Measurements from ENCODE around the gene C11orf65. TPM values are rescaled to one million over a fixed set of nuclear protein-coding genes. Genes with fewer than 3 reads are reported as not detected.
"Not testable (repeated sequence)": the region's sequence is repeated elsewhere in the genome, so short reads cannot be mapped to it uniquely, and the experiment has no call there.

Gene C11orf65
- total and polyA plus RNA-seq, 4 donors: 0.33 to 1.2 (median 0.68) TPM

DNA sequence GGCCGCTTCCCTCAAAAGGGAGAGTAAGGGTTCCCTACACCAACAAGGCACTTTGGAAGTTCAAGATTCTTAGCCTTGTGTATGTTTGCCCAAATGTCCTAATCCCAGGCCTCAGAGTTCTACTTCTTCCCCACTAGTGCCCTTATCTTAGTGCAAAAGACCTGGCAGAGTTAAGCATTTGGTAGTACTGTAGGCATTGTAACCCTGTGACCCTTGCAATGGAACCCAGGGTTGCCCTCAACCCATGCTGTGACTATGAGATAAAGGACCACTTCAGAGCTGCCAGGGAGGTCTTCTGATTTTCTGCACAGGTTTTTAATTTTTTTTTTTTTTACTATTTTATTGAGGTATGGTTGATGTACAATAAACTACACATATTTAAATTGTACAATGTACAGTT lies 65.1 kb downstream of the C11orf65 start:
- H3K4me3 ChIP-seq (ENCODE audit: low read depth in 1 of 3, low read length in 3 of 3): no peak overlapping the region
- H3K9me3 ChIP-seq (ENCODE audit: control insufficient read depth in 4 of 4, low read length in 3 of 4): no peaks in the 10 kb centered on the region
- H3K27ac ChIP-seq (ENCODE audit: low read depth in 1 of 2, low read length in 2 of 2): no peak overlapping the region
- 95% methylated on average over 1 of the region's 1 CpG for WGBS
- no peaks in the 10 kb centered on the region for H3K36me3 ChIP-seq (ENCODE audit: control insufficient read depth in 4 of 4, insufficient read depth in 3 of 4, low read depth in 1 of 4, low read length in 3 of 4)
- H3K27me3 ChIP-seq (ENCODE audit: control insufficient read depth in 4 of 4, insufficient read depth in 4 of 4, low read length in 3 of 4): no peaks in the 10 kb centered on the region
- no peak for TF ChIP-seq FOXA1 (IDR thresholded peaks at IDR 0.05)
- no peak for TF ChIP-seq JUND (IDR thresholded peaks at IDR 0.05)
- no peak for TF ChIP-seq RXRA (IDR thresholded peaks at IDR 0.05)
- no peak for TF ChIP-seq FOXA2 (IDR thresholded peaks at IDR 0.05)
- TF ChIP-seq CTCF (IDR thresholded peaks at IDR 0.05; ENCODE audit: low read depth, low read length, missing input control): no peak
- no peak for TF ChIP-seq GABPA (IDR thresholded peaks at IDR 0.05 in 1 of 2, conservative IDR thresholded peaks at IDR 0.05 in 1 of 2)
- TF ChIP-seq, protein P1, sequence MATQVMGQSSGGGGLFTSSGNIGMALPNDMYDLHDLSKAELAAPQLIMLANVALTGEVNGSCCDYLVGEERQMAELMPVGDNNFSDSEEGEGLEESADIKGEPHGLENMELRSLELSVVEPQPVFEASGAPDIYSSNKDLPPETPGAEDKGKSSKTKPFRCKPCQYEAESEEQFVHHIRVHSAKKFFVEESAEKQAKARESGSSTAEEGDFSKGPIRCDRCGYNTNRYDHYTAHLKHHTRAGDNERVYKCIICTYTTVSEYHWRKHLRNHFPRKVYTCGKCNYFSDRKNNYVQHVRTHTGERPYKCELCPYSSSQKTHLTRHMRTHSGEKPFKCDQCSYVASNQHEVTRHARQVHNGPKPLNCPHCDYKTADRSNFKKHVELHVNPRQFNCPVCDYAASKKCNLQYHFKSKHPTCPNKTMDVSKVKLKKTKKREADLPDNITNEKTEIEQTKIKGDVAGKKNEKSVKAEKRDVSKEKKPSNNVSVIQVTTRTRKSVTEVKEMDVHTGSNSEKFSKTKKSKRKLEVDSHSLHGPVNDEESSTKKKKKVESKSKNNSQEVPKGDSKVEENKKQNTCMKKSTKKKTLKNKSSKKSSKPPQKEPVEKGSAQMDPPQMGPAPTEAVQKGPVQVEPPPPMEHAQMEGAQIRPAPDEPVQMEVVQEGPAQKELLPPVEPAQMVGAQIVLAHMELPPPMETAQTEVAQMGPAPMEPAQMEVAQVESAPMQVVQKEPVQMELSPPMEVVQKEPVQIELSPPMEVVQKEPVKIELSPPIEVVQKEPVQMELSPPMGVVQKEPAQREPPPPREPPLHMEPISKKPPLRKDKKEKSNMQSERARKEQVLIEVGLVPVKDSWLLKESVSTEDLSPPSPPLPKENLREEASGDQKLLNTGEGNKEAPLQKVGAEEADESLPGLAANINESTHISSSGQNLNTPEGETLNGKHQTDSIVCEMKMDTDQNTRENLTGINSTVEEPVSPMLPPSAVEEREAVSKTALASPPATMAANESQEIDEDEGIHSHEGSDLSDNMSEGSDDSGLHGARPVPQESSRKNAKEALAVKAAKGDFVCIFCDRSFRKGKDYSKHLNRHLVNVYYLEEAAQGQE (IDR thresholded peaks at IDR 0.05): no peak
- TF ChIP-seq SP1 (IDR thresholded peaks at IDR 0.05): no peak
- TF ChIP-seq YY1 (IDR thresholded peaks at IDR 0.05): no peak
- no peak for TF ChIP-seq NR2F2 (IDR thresholded peaks at IDR 0.05)
- no peaks in the 10 kb centered on the region for H3K4me1 ChIP-seq (ENCODE audit: control insufficient read depth in 4 of 4, insufficient read depth in 4 of 4, low read length in 3 of 4)
- no peak for DNase-seq (ENCODE audit: low spot score)
- H3K9ac ChIP-seq (ENCODE audit: low read depth in 1 of 2, low read length in 2 of 2): no peak overlapping the region

GRCh38 chr11:108398439-108398838 lies 68.9 kb downstream of the C11orf65 start:
- no peak for DNase-seq (ENCODE audit: low spot score)
- H3K27me3 ChIP-seq (ENCODE audit: control insufficient read depth in 4 of 4, insufficient read depth in 4 of 4, low read length in 3 of 4): no peaks in the 10 kb centered on the region
- no peaks in the 10 kb centered on the region for H3K4me1 ChIP-seq (ENCODE audit: control insufficient read depth in 4 of 4, insufficient read depth in 4 of 4, low read length in 3 of 4)
- WGBS: 88% methylated on average over 6 of the region's 6 CpGs
- H3K27ac ChIP-seq (ENCODE audit: low read depth in 1 of 2, low read length in 2 of 2): no peak overlapping the region
- no peaks in the 10 kb centered on the region for H3K36me3 ChIP-seq (ENCODE audit: control insufficient read depth in 4 of 4, insufficient read depth in 3 of 4, low read depth in 1 of 4, low read length in 3 of 4)
- TF ChIP-seq GABPA (IDR thresholded peaks at IDR 0.05 in 1 of 2, conservative IDR thresholded peaks at IDR 0.05 in 1 of 2) (no peak), ATF3 (IDR thresholded peaks at IDR 0.05) (no peak), ZBTB33 (IDR thresholded peaks at IDR 0.05) (no peak), CTCF (IDR thresholded peaks at IDR 0.05; ENCODE audit: low read depth, low read length, missing input control) (no peak), RAD21 (IDR thresholded peaks at IDR 0.05) (no peak), HNF4G (IDR thresholded peaks at IDR 0.05) (no peak), TAF1 (conservative IDR thresholded peaks at IDR 0.05) (no peak), FOXA1 (IDR thresholded peaks at IDR 0.05) (no peak), YY1 (IDR thresholded peaks at IDR 0.05) (no peak), SP1 (IDR thresholded peaks at IDR 0.05) (no peak)
- TF ChIP-seq, protein P2, sequence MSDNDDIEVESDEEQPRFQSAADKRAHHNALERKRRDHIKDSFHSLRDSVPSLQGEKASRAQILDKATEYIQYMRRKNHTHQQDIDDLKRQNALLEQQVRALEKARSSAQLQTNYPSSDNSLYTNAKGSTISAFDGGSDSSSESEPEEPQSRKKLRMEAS (IDR thresholded peaks at IDR 0.05): no peak
- H3K9ac ChIP-seq (ENCODE audit: low read depth in 1 of 2, low read length in 2 of 2): no peak overlapping the region
- no peaks in the 10 kb centered on the region for H3K9me3 ChIP-seq (ENCODE audit: control insufficient read depth in 4 of 4, low read length in 3 of 4)
- H3K4me3 ChIP-seq (ENCODE audit: low read depth in 1 of 3, low read length in 3 of 3): no peak overlapping the region

- not testable (repeated sequence) for H3K4me1 ChIP-seq (ENCODE audit: control insufficient read depth in 4 of 4, insufficient read depth in 4 of 4, low read length in 3 of 4); H3K9ac ChIP-seq (ENCODE audit: low read depth in 1 of 2, low read length in 2 of 2); H3K36me3 ChIP-seq (ENCODE audit: control insufficient read depth in 4 of 4, insufficient read depth in 3 of 4, low read depth in 1 of 4, low read length in 3 of 4); H3K9me3 ChIP-seq (ENCODE audit: control insufficient read depth in 4 of 4, low read length in 3 of 4); H3K27me3 ChIP-seq (ENCODE audit: control insufficient read depth in 4 of 4, insufficient read depth in 4 of 4, low read length in 3 of 4); DNase-seq (ENCODE audit: low spot score); H3K4me3 ChIP-seq (ENCODE audit: low read depth in 1 of 3, low read length in 3 of 3); H3K27ac ChIP-seq (ENCODE audit: low read depth in 1 of 2, low read length in 2 of 2)
- 95% methylated on average over 6 of the region's 6 CpGs for WGBS
Observed at GRCh38 chr11:108396672-108397071, 70.7 kb downstream of the C11orf65 start.
